Naive thymus-derived CD4-positive, alpha-beta T cell (primary cell): Measurements from ENCODE around the gene DNAJB8. TPM values are rescaled to one million over a fixed set of nuclear protein-coding genes. Genes with fewer than 3 reads are reported as not detected.
A peak's percentile ranks its signal among the peaks of the same experiment; 100 is the strongest.

Experiments used
- ATAC-seq: fragments of 150-1000 bp; cut with Tn5 transposase; 2 replicates; pipeline ENCODE4 v1.10.0; 2021; ENCODE audit warnings: mild to moderate bottlenecking, moderate library complexity
- CTCF ChIA-PET: fragments of 350-600 bp; sonication (Branson Sonifier 250); formaldehyde crosslinking; loops from one replicate; lab custom pipeline; 2021; ENCODE audit warnings: antibody characterized with exemption; lab: Charles Lee
- POLR2A ChIA-PET: fragments of 350-600 bp; sonication (Branson Sonifier 250); formaldehyde crosslinking; loops from one replicate; lab custom pipeline; 2021; ENCODE audit warnings: antibody characterized with exemption, inconsistent platforms; lab: Charles Lee
- DNase-seq, 9 donors: peaks; one replicate each; pipeline versions ENCODE4 v3.0.0 to v3.0.0-alpha.2; 2020 to 2022; ENCODE audit warnings: mixed read lengths in 1 of 9
- H3K27ac ChIP-seq: one replicate; pipeline ENCODE4 v1.7.0; 2013; ENCODE audit warnings: mild to moderate bottlenecking, low read depth, low read length, moderate library complexity
- H3K27me3 ChIP-seq, 2 donors: one replicate each; pipeline ENCODE4 v1.7.0; 2013; ENCODE audit warnings: low read length in 2 of 2, mild to moderate bottlenecking in 2 of 2, moderate library complexity in 2 of 2; ENCODE audit not compliant: control insufficient read depth in 2 of 2, insufficient read depth in 2 of 2
- H3K36me3 ChIP-seq, 3 experiments: 1 replicate in 2 of 3; 2 replicates in 1 of 3; pipeline ENCODE4 v1.7.0; 2013; ENCODE audit warnings: low read length in 3 of 3, mild to moderate bottlenecking in 3 of 3, moderate library complexity in 1 of 3; ENCODE audit not compliant: insufficient read depth in 3 of 3, control insufficient read depth in 2 of 3
- H3K4me1 ChIP-seq, 2 donors: one replicate each; pipeline ENCODE4 v1.7.0; 2013; ENCODE audit warnings: low read length in 2 of 2, mild to moderate bottlenecking in 2 of 2, moderate library complexity in 1 of 2; ENCODE audit not compliant: control insufficient read depth in 2 of 2, insufficient read depth in 2 of 2
- H3K4me3 ChIP-seq: 2 replicates; pipeline ENCODE4 v1.7.0; 2013; ENCODE audit warnings: mild to moderate bottlenecking, low read length
- H3K9me3 ChIP-seq, 3 experiments: 1 replicate in 2 of 3; 2 replicates in 1 of 3; pipeline ENCODE4 v1.7.0; 2013; ENCODE audit warnings: low read length in 3 of 3; ENCODE audit not compliant: control insufficient read depth in 2 of 3
- H3K27ac Mint-ChIP-seq, 9 donors: one replicate each; pipeline ENCODE4 v1.8.0; 2020 to 2022; ENCODE audit warnings: mixed read lengths in 9 of 9, mild to moderate bottlenecking in 8 of 9, moderate library complexity in 5 of 9, inconsistent platforms in 2 of 9
- H3K27me3 Mint-ChIP-seq, 5 donors: one replicate each; pipeline ENCODE4 v1.8.0; 2021 to 2022; ENCODE audit warnings: mixed read lengths in 5 of 5, mild to moderate bottlenecking in 1 of 5
- H3K36me3 Mint-ChIP-seq, 5 donors: one replicate each; pipeline ENCODE4 v1.8.0; 2020 to 2022; ENCODE audit warnings: mixed read lengths in 5 of 5, mild to moderate bottlenecking in 3 of 5, inconsistent platforms in 1 of 5
- H3K4me1 Mint-ChIP-seq, 7 donors: one replicate each; pipeline ENCODE4 v1.8.0; 2020 to 2022; ENCODE audit warnings: mixed read lengths in 7 of 7, mild to moderate bottlenecking in 3 of 7, inconsistent platforms in 1 of 7
- H3K4me3 Mint-ChIP-seq, 10 donors: one replicate each; pipeline ENCODE4 v1.8.0; 2020 to 2022; ENCODE audit warnings: mild to moderate bottlenecking in 10 of 10, mixed read lengths in 10 of 10, moderate library complexity in 6 of 10, inconsistent platforms in 2 of 10
- H3K9me3 Mint-ChIP-seq, 11 donors: one replicate each; pipeline ENCODE4 v1.8.0; 2020 to 2022; ENCODE audit warnings: mixed read lengths in 11 of 11, mild to moderate bottlenecking in 4 of 11, inconsistent platforms in 1 of 11, moderate library complexity in 1 of 11
- intact Hi-C, 2 donors: fragments of 100-400 bp; cut with micrococcal nuclease; formaldehyde crosslinking; loops; one replicate each; pipeline ENCODE4 v1.15.1; 2023
- polyA plus RNA-seq, 2 donors: library from polyadenylated mRNA; unstranded; fragments of 300-500 nt; fragmentation: Illumina TruSeq; gene quantifications; one replicate each; pipeline ENCODE4 v1.2.3, GENCODE V29; 2021
- total RNA-seq, 6 experiments: library from RNA in 5 of 6; stranded (reverse) in 5 of 6; gene quantifications; 1 replicate in 5 of 6; 2 replicates in 1 of 6; pipeline ENCODE4 v1.2.3 and lab custom pipeline; 2021 to 2026

Gene DNAJB8
- total and polyA plus RNA-seq, 7 experiments from 2014 or later: not detected

DNA sequence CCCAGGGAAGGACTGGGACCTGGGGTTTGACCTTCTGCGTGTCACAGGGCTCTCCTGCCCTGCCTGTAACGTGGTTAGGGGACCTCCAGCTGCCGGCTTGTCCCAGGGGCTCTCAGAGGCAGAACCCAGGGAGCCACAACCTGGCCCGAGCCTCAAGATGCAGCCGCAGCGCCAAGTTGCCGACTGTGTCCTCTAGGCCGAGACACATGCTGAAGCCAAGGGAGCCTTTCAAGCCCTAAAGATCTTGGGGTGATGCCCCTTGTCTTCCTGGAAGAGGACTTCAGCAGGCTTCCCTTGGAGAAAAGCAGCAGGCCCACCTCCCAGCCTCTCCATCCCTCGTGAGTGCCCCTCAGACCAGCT is 7.2 kb downstream of the DNAJB8 start:
- Histone ChIP-seq H3K27ac (no peak overlapping the region), H3K9me3 (no peaks in the 10 kb centered on the region), H3K4me3 (no peak overlapping the region), H3K27me3 (no peaks in the 10 kb centered on the region), H3K4me1 (no peaks in the 10 kb centered on the region), H3K36me3 (no peaks in the 10 kb centered on the region)
- Mint-ChIP-seq H3K27me3 (peaks cover 8 to 23% (median 15%) of the 10 kb centered on the region in 5 donors), H3K27ac (no peak overlapping the region), H3K4me1 (no peaks in the 10 kb centered on the region), H3K36me3 (no peaks in the 10 kb centered on the region), H3K4me3 (no peak overlapping the region), H3K9me3 (no peaks in the 10 kb centered on the region)
- CTCF ChIA-PET: no interaction called here
- POLR2A ChIA-PET: no interaction called here
- ATAC-seq (no peak), DNase-seq (no peak)
- intact Hi-C loops: no loop called here

DNA sequence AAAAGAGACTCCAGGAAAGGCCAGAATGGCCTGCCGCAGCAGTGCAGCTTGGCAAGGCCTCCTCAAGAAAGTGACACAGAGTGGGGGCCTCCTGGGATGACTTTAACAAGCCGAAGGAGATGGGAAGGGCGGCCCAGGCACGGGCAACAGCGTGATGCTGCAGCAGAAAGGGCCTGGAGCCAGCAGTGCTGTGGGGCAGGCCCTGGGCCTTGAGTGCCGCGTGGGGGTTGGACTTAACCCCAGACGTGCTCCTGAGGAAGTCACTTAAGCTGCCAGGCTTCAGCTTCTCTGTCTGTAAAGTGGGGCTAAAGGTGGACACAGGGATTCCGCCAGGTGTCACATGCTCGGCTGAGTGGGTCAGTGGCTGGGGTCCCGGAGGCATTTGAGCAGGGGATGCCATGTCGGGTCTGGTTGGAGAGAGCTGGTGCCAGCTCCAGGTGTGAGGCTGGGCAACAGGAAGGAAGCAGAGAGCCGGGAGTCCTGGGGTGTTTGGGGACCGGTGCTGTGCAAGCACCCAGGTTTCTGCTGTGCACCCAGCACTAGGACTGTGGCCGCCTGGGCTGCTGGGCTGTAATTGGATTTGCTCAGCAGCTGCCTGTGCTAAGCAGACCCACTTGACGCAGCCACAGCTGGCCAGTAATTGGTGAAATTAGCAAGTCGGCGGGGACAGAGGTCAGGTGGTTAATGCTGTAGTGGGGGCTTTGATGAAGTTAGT is 7.8 kb downstream of the DNAJB8 start:
- H3K4me3 ChIP-seq: no peak overlapping the region
- H3K36me3 ChIP-seq: no peaks in the 10 kb centered on the region
- ChIA-PET POLR2A (interaction anchor here (1.5 kb wide), 1 partner anchor 10 kb away, joined by 3 read pairs; no protein-coding TSS in a partner anchor), CTCF (no interaction called here)
- no peaks in the 10 kb centered on the region for H3K27me3 ChIP-seq
- ATAC-seq: no peak
- no peak for DNase-seq
- no peaks in the 10 kb centered on the region for H3K4me1 ChIP-seq
- no peak overlapping the region for H3K4me3 Mint-ChIP-seq
- H3K27ac ChIP-seq: no peak overlapping the region
- intact Hi-C loops: no loop called here
- H3K27me3 Mint-ChIP-seq: peaks cover 9 to 26% (median 14%) of the 10 kb centered on the region in 5 donors
- peaks cover 0 to 2% (median 0%) of the 10 kb centered on the region in 7 donors for H3K4me1 Mint-ChIP-seq
- peak overlapping the region in 1 of 9 donors; percentile 46 for H3K27ac Mint-ChIP-seq
- no peaks in the 10 kb centered on the region for H3K36me3 Mint-ChIP-seq
- H3K9me3 Mint-ChIP-seq: peaks cover 0 to 1% (median 0%) of the 10 kb centered on the region in 11 donors
- no peaks in the 10 kb centered on the region for H3K9me3 ChIP-seq

DNA sequence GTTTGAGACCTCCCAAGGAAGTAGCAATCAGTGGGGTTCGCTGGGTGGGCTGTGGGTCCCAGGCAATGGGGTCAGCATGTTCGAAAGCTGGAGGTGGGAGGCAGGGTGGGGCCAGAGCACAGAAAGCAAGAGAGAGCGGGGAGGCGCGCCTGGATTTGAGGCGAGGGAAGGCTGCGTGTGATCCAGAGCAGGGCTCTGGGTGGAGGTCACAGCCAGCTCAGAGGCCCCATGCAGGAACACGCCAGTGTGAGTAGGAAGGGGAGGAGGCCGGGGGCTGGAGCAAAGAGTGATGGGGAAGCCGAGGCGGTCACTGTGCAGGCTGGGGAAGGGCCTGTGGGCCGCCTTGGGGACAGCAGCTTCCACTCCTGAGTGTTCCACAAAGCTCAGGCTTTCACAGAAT is 8.8 kb downstream of the DNAJB8 start:
- no peak for DNase-seq
- Histone ChIP-seq H3K4me1 (no peaks in the 10 kb centered on the region), H3K36me3 (no peaks in the 10 kb centered on the region), H3K9me3 (no peaks in the 10 kb centered on the region), H3K4me3 (no peak overlapping the region), H3K27ac (no peak overlapping the region), H3K27me3 (no peaks in the 10 kb centered on the region)
- Mint-ChIP-seq H3K27ac (peak overlapping the region in 1 of 9 donors; percentile 75), H3K4me3 (no peak overlapping the region), H3K9me3 (peaks cover 0 to 1% (median 0%) of the 10 kb centered on the region in 11 donors), H3K27me3 (peaks cover 9 to 29% (median 14%) of the 10 kb centered on the region in 5 donors), H3K36me3 (no peaks in the 10 kb centered on the region), H3K4me1 (peaks cover 0 to 4% (median 0%) of the 10 kb centered on the region in 7 donors)
- intact Hi-C loops: no loop called here
- ATAC-seq: no peak
- CTCF ChIA-PET: no interaction called here
- POLR2A ChIA-PET: interaction anchor here (1.5 kb wide), 1 partner anchor 9 kb away, joined by 3 read pairs; no protein-coding TSS in a partner anchor

DNA sequence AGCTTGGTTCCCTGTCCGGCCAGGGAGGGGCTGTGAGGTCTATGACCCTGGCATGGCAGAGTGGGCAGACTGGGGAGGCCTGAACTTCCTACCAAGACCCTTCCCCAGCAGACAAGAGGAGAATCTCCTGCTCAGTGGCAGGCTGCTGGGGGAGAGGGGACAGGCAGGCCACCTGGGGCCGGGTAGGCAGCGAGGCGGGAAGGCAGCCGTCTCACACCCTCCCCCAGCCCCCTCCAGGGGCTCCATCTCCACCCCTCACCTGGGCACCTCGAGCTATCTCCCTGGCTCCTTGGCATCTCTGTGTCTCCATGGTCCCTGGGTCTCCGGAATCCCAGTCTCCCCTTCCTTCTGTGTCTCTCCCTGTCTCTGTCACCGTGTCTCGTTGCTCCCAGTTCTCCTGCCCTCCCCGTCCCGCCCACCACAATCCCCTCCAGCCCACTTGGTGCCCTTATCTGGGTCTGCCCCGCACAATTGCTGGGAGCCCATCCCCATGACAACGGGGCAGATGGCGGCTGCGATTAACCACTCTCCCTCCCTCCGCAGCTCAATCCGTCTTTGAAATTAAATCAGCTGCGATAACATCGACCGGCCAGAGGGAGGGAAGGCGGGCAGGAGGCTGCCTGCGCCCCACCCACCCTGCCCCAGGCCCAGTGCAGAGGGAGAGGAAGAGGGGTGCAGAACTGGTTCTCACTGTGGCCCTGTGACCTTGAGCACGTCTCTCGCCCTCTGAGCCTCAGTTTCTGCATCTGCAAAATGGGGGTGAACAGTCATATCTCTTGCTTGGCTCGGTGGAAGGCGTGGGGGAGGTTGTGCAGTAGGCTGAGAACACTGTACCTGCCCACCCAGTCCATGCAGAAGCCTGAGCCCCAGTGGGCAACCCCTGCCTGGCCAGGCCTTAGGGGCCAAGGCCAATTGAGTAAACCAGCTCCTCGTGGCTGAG is 9.6 kb downstream of the DNAJB8 start:
- H3K27ac Mint-ChIP-seq: no peak overlapping the region
- H3K9me3 ChIP-seq: no peaks in the 10 kb centered on the region
- ChIA-PET POLR2A (interaction anchor here (1.5 kb wide), 1 partner anchor 8 kb away, joined by 3 read pairs; no protein-coding TSS in a partner anchor), CTCF (no interaction called here)
- intact Hi-C loops: no loop called here
- no peak overlapping the region for H3K4me3 ChIP-seq
- H3K36me3 ChIP-seq: no peaks in the 10 kb centered on the region
- ATAC-seq (no peak), DNase-seq (no peak)
- H3K27me3 Mint-ChIP-seq: peaks cover 12 to 30% (median 16%) of the 10 kb centered on the region in 5 donors
- peaks cover 0 to 4% (median 0%) of the 10 kb centered on the region in 7 donors for H3K4me1 Mint-ChIP-seq
- H3K36me3 Mint-ChIP-seq: no peaks in the 10 kb centered on the region
- H3K9me3 Mint-ChIP-seq: peaks cover 0 to 1% (median 0%) of the 10 kb centered on the region in 11 donors
- H3K4me3 Mint-ChIP-seq: no peak overlapping the region
- no peak overlapping the region for H3K27ac ChIP-seq
- H3K4me1 ChIP-seq: no peaks in the 10 kb centered on the region
- no peaks in the 10 kb centered on the region for H3K27me3 ChIP-seq

DNA sequence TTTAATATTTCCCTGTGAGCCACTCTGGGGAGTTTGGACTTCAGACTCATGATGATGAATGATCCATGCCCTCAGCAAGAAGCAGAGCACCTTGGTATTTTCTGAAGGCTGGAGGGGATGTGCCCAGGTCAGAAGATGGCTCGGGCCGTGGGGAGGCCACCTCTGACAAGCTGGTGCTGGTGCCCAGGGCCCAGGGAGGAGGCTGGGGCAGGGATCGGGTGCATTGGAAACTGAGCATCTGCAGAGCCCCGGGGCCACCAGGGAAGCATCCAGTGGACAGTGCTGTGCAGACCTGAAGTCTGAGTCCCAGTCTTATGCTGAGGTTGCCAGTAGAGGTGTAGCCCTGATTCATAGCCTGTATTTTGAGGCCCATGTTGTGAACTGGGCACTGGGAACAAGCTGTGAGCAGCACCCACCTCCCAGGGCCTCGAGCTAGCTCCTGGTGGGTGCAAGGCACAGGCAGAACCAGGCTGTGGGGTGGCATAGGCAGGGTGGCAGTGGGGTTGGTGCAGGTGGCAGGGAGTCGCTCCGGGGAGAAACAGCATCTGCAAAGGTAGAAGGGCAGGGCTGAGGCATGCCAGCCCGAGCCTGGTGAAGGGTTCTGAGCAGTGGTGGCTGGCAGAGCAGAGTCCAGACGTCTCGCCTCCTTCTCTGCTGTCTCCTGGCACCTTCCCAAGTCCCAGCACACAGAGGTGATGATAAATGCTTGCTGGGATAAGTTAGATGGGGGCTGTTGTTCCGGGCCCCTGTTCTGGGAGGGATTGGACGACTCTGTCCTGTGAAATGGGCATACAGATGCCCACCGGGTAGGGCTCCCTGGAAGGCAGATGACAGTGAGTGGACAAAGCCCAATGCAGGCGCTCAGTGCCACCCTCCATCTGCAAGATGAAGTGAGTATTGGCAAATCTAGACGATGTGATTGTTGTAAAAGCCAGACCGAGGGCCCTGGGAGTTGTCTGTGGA is 10.6 kb downstream of the DNAJB8 start:
- ChIA-PET POLR2A (no interaction called here), CTCF (no interaction called here)
- Histone ChIP-seq H3K27ac (no peak overlapping the region), H3K9me3 (no peaks in the 10 kb centered on the region), H3K27me3 (no peaks in the 10 kb centered on the region), H3K4me1 (no peaks in the 10 kb centered on the region), H3K36me3 (no peaks in the 10 kb centered on the region), H3K4me3 (no peak overlapping the region)
- peaks cover 0 to 1% (median 0%) of the 10 kb centered on the region in 5 donors for H3K36me3 Mint-ChIP-seq
- H3K9me3 Mint-ChIP-seq: peaks cover 0 to 1% (median 0%) of the 10 kb centered on the region in 11 donors
- intact Hi-C loops: no loop called here
- no peak overlapping the region for H3K4me3 Mint-ChIP-seq
- peaks cover 0 to 4% (median 0%) of the 10 kb centered on the region in 7 donors for H3K4me1 Mint-ChIP-seq
- DNase-seq (no peak), ATAC-seq (no peak)
- H3K27ac Mint-ChIP-seq: peak overlapping the region in 1 of 9 donors; percentile 4
- peaks cover 13 to 30% (median 21%) of the 10 kb centered on the region in 5 donors for H3K27me3 Mint-ChIP-seq

DNA sequence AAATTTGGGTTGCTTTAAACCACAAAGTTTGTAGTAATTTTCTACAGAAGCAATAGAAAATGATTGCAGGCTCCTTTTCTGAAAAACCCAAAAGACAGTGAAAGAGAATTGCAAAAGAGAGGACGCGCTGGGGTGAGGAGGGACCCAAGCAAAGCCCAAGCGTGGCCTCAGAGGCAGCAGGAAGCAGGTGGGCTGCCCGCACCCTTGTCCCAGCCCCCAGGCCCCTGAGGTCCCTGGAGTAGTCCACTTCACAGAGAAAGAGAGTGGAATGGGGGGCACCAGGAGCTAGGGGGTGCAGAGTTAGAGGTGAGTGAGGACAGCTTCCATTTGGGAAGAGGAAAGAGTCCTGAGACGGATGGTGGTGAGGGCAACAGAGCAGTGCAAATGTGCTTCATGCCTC is 11.6 kb downstream of the DNAJB8 start:
- no peaks in the 10 kb centered on the region for H3K4me1 ChIP-seq
- CTCF ChIA-PET: no interaction called here
- Mint-ChIP-seq H3K9me3 (peaks cover 0 to 9% (median 4%) of the 10 kb centered on the region in 11 donors), H3K36me3 (peaks cover 0 to 6% (median 4%) of the 10 kb centered on the region in 5 donors), H3K27me3 (peaks cover 13 to 30% (median 21%) of the 10 kb centered on the region in 5 donors), H3K4me1 (peaks cover under 1 to 7% (median 6%) of the 10 kb centered on the region in 7 donors), H3K4me3 (no peak overlapping the region), H3K27ac (peak overlapping the region in 1 of 9 donors; percentile 4)
- no peaks in the 10 kb centered on the region for H3K27me3 ChIP-seq
- POLR2A ChIA-PET: no interaction called here
- no peak for DNase-seq
- H3K27ac ChIP-seq: no peak overlapping the region
- H3K36me3 ChIP-seq: no peaks in the 10 kb centered on the region
- intact Hi-C loops: no loop called here
- no peak overlapping the region for H3K4me3 ChIP-seq
- ATAC-seq: no peak
- no peaks in the 10 kb centered on the region for H3K9me3 ChIP-seq
